ENCODE measurements around the gene PCSK9.
"Not testable (repeated sequence)": the region's sequence is repeated elsewhere in the genome, so short reads cannot be mapped to it uniquely, and the experiment has no call there.

The PCSK9 gene

GRCh38 chr1:55107101-55107500, 67.8 kb downstream of the PCSK9 start:
- TF ChIP-seq CTCF (IDR thresholded peaks at IDR 0.05; ENCODE audit: low read depth, low read length), result no peak
- no peak for DNase-seq (ENCODE audit: extremely low read depth, low read depth)

- not testable (repeated sequence) for DNase-seq (ENCODE audit: extremely low read depth, low read depth)
Measured at GRCh38 chr1:55109005-55109404, 69.7 kb downstream of the PCSK9 start.
